Amniotic stem cell (primary cell): ENCODE results near the gene PTGER2.
A peak's percentile ranks its signal among the peaks of the same experiment; 100 is the strongest.

Experiments used
- DNase-seq: peaks from one replicate; lab custom pipeline; 2025; lab: John Stamatoyannopoulos, UW

The PTGER2 gene

DNA sequence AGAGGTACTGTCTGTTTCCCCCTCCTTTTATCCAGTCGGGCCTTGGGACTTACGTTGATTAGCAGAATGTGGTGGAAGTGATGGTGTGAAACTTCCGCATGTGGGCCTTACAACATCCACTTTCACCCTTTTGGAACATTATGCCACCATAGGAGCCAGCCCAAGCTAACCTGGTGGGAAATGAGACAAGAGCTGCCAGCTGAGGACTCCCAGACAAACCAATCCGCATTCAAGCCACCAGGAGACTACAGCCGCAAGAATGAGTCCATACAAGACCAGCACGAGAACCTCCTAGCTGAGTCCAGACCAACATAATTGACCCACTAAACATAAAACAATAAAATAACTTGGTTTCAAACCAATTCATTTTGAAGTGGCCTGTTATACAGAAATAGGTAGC, 9.1 kb upstream of the PTGER2 start:
- DNase-seq: no peak

DNA sequence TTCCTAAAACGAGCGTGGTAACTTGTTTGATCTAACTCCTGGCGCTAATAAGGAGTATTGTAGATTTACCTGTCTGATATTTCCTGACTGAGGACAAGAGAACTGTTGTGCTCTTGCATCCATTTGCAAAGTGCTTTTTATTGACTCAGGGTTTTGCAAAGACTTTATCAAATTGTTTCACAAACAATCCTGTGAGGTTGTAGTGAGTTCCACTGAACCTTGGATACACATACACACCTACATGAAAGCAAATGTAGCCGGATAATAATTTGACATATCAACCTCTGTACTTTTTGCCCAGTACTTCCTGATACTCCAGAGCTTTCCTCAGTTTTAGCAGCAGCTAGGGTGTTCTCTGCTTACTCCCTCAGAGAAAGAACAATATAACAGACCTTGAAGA, 6.7 kb upstream of the PTGER2 start:
- no peak for DNase-seq

DNA sequence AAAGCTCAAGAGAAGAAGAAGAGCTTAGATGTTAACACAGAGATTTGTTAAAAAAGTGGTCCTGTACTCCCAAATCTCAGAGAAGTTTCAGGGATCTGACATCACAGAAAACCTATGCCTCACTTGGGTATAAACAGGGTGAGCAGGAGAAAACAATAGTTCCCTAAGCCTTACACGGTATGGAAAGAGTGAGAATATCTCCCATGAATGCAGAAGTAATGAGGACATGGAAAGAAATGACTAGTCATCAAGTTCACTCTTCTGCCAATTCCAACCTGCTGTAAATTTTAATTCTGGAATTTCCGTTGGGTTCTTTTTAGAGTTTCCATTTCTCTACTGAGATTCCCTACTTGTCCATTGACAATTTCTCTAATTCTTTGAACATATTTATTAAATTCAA, 6.2 kb upstream of the PTGER2 start:
- DNase-seq: no peak

DNA sequence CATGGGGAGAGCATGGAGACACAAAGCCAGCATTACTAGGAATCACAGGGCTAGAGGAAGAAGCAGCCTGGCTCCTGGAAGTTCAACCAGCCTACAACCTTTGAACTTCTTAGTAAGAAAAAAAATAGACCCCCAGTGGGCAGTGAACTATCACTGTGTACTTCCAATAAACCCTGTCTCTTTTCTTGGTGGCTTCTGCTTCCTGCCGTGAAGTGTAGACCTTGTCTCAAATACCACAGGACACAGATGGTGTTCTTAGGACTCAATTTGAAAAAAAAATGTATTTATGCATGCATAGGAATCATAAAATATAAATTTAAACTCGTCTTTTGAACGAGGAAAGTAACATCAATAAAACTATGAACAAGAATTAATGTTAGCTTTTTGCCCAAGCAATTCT, 3.6 kb upstream of the PTGER2 start:
- no peak for DNase-seq

GRCh38 chr14:52312931-52313355, 1.2 kb upstream of the PTGER2 start:
- no peak for DNase-seq

DNA sequence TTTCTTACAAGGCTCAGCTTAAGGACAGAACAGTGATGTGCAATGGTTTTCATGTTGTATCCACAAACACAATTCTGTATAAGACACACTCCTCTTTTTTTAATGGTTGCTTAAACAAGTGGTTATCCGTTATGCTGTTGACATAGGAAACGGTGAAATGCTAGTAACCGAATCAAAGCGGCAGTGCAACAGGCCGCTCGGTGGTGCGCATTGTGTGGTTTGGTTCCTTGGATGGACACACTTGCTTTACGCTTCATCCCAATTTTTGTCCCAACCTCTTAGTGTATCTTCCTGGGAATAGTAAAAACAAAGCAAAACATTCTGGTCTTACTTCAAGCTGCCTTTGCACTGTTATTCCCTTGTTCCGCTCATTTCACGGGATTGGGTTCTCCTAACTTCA, 650 bp upstream of the PTGER2 start:
- no peak for DNase-seq

DNA sequence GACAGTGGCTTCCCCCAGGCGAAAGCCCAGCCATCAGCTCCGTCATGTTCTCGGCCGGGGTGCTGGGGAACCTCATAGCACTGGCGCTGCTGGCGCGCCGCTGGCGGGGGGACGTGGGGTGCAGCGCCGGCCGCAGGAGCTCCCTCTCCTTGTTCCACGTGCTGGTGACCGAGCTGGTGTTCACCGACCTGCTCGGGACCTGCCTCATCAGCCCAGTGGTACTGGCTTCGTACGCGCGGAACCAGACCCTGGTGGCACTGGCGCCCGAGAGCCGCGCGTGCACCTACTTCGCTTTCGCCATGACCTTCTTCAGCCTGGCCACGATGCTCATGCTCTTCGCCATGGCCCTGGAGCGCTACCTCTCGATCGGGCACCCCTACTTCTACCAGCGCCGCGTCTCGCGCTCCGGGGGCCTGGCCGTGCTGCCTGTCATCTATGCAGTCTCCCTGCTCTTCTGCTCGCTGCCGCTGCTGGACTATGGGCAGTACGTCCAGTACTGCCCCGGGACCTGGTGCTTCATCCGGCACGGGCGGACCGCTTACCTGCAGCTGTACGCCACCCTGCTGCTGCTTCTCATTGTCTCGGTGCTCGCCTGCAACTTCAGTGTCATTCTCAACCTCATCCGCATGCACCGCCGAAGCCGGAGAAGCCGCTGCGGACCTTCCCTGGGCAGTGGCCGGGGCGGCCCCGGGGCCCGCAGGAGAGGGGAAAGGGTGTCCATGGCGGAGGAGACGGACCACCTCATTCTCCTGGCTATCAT, 663 bp downstream of the PTGER2 start:
- no peak for DNase-seq

DNA sequence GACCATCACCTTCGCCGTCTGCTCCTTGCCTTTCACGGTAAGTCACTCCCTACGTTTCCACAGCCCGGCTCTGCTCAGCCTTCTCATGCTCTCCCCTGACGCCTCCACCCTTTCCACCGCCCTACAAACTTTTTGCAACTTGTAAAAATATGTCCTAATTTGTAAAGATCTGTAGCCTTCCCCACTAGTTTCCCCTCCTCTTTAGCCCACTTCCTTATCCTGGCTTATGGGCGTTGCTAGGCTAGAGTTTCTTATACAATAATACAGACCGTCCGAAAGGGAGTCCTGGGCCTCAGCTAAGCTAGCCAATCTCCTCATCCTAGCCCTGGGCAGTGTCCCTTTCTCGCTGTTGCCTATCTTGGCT, 1.2 kb downstream of the PTGER2 start:
- DNase-seq: no peak

DNA sequence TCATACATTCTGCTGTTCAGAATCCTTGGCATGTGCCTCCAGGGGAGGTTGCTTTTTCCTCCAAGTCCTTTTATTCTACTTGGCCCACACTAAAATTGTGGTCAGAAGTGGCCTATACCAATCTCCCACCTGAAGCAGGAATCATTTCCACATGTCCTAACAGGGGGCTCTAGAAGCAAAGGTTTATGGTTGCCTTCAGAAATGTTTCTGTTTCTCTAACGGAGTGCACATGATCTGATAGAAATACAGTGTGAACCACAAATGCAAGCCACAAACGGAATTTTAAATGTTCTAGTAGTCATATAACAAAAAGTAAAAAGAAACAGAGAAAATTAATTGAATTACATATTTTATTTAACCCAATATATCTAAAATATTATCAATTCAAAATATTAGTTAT, 4.0 kb downstream of the PTGER2 start:
- DNase-seq: no peak

- DNase-seq: no peak
Measured at GRCh38 chr14:52318826-52319645, 4.9 kb downstream of the PTGER2 start.

DNA sequence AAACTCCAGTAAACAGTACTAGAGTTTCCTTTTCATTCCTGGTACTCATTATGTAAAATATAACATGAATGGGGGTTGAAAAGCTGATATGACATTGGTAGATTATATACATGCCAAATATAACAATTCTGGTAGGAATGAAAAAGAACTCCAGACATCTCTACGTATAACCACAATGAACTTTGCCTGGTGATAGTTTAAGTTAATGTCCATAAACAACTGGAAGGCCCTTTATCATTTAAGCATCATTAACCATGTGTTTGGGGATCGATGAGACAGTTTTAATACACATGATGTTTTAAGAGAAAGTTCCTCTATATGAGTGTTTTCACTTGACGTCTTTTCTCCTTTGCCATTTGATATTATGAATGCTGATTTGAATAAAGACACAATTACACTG, 5.8 kb downstream of the PTGER2 start:
- DNase-seq: no peak

- peak; percentile 24 for DNase-seq
Measured at GRCh38 chr14:52325126-52325525, 11.0 kb downstream of the PTGER2 start.

GRCh38 chr14:52325630-52326029, 11.5 kb downstream of the PTGER2 start:
- no peak for DNase-seq

DNA sequence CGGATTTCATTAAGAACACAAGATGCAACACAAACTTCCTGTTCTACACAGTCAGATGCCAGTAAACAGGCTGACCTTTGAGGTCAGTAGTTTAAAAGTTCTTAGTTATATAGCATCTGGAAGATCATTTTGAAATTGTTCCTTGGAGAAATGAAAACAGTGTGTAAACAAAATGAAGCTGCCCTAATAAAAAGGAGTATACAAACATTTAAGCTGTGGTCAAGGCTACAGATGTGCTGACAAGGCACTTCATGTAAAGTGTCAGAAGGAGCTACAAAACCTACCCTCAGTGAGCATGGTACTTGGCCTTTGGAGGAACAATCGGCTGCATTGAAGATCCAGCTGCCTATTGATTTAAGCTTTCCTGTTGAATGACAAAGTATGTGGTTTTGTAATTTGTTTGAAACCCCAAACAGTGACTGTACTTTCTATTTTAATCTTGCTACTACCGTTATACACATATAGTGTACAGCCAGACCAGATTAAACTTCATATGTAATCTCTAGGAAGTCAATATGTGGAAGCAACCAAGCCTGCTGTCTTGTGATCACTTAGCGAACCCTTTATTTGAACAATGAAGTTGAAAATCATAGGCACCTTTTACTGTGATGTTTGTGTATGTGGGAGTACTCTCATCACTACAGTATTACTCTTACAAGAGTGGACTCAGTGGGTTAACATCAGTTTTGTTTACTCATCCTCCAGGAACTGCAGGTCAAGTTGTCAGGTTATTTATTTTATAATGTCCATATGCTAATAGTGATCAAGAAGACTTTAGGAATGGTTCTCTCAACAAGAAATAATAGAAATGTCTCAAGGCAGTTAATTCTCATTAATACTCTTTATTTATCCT, 13.5 kb downstream of the PTGER2 start:
- DNase-seq: no peak

DNA sequence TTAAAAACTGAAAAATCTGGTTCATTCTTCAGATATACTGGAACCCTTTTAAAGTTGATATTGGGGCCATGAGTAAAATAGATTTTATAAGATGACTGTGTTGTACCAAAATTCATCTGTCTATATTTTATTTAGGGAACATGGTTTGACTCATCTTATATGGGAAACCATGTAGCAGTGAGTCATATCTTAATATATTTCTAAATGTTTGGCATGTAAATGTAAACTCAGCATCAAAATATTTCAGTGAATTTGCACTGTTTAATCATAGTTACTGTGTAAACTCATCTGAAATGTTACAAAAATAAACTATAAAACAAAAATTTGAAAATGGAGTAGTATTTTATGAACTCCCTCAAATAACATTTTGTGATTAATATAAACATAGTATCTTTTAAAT, 14.2 kb downstream of the PTGER2 start:
- DNase-seq: no peak

GRCh38 chr14:52329678-52330369, 15.7 kb downstream of the PTGER2 start:
- no peak for DNase-seq

GRCh38 chr14:52332269-52332668, 18.2 kb downstream of the PTGER2 start:
- no peak for DNase-seq

DNA sequence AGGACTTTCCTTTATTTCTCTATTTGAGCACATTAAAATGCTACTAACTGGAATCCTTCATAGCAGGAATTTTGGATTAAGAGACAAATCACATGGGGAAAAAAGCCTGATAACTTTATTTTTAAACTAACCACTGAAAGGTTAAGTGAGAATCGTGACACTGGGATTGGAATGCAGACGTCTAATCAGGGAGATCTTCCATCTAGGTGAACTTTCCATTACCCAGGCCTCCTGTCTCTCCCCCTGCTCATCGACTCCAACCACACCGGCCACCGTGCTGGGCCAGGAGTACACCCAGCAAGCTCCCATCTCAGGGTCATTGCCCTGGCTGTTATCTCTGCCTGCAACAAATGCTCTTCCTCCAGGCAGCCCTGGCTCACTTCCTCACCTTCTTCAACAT, 19.0 kb downstream of the PTGER2 start:
- DNase-seq: no peak

DNA sequence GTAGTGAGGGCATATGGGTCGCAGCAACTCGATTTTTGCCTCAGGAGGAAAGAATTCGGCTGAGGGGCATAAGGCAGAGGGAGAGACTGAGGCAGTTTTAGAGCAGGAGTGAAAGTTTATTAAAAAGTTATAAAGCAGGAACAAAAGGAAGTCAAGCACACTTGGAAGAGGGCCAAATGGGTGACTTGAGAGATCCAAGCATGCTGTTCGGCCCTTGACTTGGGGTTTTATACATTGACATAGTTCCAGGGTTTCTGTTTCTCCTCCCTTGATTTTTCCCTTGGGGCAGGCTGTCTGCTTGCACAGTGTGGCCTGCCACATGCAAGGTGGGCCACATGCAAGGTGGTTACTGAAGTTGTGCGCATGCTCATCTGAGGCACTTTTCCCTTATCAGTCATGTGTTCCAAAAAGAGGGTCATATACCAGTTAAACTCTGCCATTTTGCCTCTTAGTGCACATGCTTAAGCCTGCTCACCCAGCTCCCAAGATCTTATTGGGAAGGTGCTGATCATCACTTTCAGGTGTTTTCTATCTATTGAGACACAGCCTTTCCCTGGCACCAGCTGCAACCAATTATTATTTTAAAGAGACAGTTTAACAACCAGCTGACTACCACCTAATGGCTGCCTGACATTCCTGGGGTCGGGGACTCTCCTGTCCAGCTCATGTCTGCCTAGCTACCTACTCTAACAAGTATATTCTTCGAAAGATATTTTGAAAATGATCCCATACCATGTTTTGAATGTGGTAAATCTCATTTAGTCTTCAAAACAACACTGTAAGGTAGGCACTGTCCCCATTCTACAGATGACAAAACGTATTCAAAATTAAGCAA, 19.9 kb downstream of the PTGER2 start:
- DNase-seq: no peak

DNA sequence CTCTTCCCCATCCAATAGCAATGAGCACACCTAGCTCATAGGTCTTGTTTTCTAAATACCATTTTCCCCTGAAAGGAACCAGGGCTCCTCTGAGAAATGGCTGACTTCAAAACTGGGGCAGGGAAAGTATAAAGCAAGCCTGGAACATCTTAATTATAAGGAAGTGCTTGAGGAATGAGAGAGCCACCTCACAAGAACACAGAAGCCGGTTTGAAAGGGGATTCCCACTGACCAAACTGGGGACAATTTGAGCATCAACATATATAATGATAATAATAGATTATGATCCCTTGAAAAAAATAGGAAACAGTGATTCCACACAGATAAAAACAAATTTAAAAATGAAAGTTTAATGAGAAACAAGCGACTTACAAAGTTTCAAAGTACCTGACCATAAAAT, 22.1 kb downstream of the PTGER2 start:
- DNase-seq: no peak

DNA sequence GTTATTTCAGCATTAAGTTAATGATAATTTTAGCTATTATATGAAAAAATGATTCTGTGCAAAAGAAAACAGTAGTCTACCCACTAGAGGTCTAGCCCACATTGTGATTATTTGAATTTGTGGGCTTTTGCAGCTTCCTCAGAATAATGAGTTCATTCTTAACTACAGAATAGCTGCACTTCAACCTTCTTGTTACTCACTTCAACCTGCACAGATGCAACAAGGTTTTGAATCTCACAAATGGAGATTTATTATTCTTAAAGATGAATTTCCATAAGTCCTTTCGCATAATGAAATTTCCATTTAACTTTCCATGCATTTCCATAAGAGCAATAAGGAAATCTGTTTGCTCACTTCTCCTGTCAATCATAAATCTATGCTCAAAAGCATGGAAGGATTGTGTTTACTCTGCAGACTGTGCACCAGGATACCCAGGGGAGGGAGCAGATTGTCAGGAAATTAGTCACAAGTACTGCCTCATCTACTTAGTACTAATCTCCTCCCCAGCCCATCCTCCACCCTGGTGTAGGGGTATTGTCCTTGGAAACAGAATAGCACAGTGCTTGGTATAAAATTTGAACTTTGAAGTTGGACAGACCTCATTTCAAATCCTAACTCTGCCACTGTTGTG, 24.1 kb downstream of the PTGER2 start:
- peak; percentile 26 for DNase-seq
